Left cardiac atrium (tissue), 4 donors: ENCODE results near the gene RAD51B. TPM values are rescaled to one million over a fixed set of nuclear protein-coding genes. Genes with fewer than 3 reads are reported as not detected.

Source experiments
- ATAC-seq, 2 donors: fragments of 200-7000 bp; cut with Tn5 transposase; one replicate each; pipeline ENCODE4 v1.9.1; 2020; ENCODE audit warnings: mild to moderate bottlenecking in 2 of 2, moderate library complexity in 2 of 2
- DNase-seq: peaks from one replicate; pipeline ENCODE4 v3.0.0-alpha.2; 2020
- intact Hi-C, 2 donors: fragments of 100-400 bp; cut with DNase I; formaldehyde crosslinking; loops; one replicate each; pipeline versions ENCODE4 v1.14.1 to v1.15.1; 2022 to 2023
- total RNA-seq, 2 donors: library from RNA; stranded (reverse); fragmentation: NEBNext Ultra II Directional; extraction: Animal tissue kit (Norgen Biotek cat#: 25700); gene quantifications; one replicate each; pipeline ENCODE4 v1.2.1, GENCODE V29; 2021
- donor health status: DM: no; HTN: yes; CAD: no.
- donor health status: DM: no; HTN: yes; CAD: no; lungs with severe emphysema.
- donor health status: DM: yes; HTN: yes; CAD: no.
- donor health status: Dilated cardiomyopathy.

Gene RAD51B
- total RNA-seq, 2 donors from 2014 or later, result 4.4 to 6.6 TPM

- DNase-seq (no peak), ATAC-seq (no peak)
- intact Hi-C loops, result no loop called here
Measured at GRCh38 chr14:68530443-68530842, 710.9 kb downstream of the RAD51B start.

DNA sequence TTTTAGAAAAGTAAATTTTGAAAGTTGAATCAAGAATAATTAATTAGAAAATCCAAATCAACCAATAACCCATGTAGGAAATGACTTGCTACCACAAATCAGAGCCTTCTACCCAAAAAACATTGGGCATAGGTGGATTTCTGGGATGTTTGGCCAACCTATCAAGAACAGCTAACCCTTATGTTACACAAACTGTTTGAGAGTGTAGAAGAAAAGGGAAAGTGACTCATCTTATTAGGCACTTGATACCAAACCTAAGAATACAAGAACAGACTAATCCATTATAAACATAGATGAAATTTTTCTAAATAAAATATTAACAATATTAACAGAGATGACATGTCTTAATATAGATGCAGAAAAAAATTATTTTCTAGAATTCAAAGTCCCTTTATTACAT lies 712.9 kb downstream of the RAD51B start:
- intact Hi-C loops, result no loop called here
- DNase-seq (no peak), ATAC-seq (no peak)

GRCh38 chr14:68534276-68534675 lies 714.7 kb downstream of the RAD51B start:
- intact Hi-C loops, result no loop called here
- no peak for DNase-seq
- no peak for ATAC-seq

DNA sequence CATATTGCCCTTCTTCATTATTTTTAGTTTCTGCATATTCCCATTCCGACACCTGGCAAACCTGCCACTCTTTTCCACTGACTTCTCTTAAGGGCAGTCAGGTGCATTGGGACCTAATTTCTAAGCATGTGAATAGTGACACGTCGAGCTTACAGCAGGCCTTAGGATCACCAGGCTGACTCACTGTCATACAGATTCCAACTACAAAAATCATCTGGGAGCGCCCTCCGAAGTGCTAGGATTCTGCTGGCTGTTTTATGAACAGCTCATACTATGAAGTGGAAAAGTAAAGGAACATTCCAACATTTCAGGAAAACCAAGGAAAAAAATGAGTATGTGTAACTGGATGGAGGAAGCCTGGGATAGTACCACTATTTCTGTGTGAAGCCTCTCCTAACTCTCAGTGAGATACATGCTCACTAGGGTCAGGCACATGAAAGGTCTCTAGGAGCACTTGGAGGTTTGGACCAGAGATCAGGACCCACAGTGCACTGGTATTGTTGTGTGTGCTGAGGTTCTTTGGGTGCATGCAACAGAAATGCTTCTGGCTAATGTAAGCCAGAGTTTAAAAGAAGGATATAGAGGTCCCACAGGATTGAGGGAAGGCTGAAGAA lies 715.9 kb downstream of the RAD51B start:
- intact Hi-C loops, result no loop called here
- ATAC-seq (no peak), DNase-seq (no peak)

DNA sequence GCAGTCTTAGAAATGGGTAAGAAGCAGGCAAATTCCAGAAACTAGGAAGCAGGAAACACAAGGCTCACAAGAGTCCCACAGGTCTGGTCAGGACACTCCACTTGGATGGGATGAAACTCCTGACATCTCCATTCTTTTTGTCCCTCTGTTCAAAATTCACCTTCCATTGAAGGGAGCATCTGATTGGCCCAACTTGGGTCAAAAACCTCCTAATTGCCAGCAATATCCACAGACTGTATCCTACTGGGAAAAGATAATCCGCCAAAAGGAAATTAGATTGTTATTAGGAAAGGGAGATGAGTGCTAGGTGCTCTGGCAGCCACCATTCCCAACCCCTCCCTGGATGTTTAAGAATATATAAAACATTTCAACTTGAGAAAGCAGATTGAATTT lies 716.4 kb downstream of the RAD51B start:
- DNase-seq (no peak), ATAC-seq (no peak)
- intact Hi-C loops, result no loop called here

DNA sequence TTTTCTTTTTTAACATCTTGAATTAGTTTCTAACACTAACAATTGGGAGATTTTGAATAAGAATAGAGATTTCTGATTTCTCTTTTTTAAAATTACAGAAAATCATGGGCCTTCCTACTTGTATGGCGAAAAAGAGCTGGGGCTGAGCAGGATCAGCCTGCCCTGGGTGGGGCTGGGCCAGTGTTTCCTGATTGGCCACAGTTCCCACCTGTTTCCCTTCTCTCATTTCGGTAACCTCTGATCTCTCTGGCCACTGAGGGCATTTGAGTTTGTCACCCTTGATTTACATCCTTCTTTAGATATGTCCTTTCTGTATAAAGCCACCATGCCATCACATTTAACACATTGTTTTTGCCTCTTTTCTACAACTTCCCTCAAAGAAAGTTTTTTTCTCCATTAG lies 719.1 kb downstream of the RAD51B start:
- intact Hi-C loops, result no loop called here
- DNase-seq, result no peak
- no peak for ATAC-seq

DNA sequence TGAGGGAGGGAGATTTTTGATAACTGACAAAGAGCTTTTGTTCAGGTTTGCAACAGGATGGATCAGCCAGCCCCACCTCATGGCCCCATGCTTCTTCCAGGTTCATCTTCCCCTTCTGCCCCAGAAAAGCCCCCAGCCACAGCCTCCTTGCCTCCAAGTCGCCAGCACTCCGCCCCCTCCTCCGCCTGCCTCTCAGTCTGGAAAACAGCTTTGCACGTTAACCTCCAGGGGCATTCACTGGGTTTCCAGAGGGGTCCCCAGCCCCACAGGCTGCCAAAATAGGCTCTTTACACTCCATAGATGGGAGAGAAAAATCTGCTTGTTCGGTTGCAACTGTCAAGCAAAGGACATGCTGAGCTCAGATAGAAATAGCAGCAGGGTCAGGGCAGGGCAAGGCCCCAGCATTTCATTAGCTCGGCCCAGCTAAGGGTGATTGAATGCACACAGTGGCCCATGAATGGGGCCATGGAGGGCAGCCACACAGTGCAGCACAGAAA lies 719.7 kb downstream of the RAD51B start:
- intact Hi-C loops, result no loop called here
- peak; percentile 13 to 31 for ATAC-seq

DNA sequence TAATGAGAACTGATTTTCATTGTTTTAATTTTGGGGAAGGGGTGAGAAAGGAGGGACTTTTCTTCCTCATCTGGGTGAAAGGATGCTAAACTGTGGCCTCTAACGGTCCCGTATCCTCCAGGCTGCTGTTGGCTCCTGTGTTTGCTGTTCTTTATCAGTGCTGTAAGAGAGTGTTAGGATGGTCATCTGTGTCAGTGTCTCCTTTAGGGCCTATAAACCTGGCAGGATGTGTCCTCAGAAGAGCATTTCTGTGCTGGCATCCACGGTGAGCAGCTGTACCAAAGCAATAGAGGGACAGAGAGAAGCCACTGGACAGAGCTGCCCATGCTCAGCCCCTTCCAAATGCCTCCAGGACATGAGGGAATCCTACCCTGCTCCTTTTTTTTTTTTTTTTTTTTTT lies 720.2 kb downstream of the RAD51B start:
- ATAC-seq, result peak in 1 of 2 donors; percentile 10
- intact Hi-C loops, result loop anchor here in 1 of 2 donors (10.0 kb wide), 1 partner anchor 275 kb away; no protein-coding TSS in a partner anchor

More for the DNA sequence above, 719.7 kb downstream of the RAD51B start:
- DNase-seq, result no peak

GRCh38 chr14:68541178-68541896 lies 721.8 kb downstream of the RAD51B start:
- ATAC-seq, result no peak
- DNase-seq, result no peak
- intact Hi-C loops, result loop anchor here in 1 of 2 donors (10.0 kb wide), 1 partner anchor 273 kb away; no protein-coding TSS in a partner anchor

More for the DNA sequence above, 720.2 kb downstream of the RAD51B start:
- DNase-seq, result no peak

DNA sequence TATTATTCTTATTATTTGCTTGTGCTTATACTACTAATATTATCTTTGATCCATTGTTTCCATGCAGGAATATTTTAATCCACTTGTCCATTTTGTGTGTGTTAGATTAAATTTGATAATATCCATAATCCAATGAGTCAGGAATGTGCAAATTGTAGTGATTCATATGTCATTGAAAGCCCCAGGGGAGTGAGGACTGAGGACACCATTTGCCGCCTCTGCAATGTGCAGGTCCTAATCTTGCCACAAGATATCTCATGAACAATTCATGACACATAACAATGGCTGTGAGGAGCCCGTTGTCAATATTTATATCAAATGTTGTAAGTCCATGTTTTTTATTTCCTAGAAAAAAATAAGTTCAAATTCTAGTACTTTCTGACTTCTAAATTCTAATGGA lies 722.8 kb downstream of the RAD51B start:
- intact Hi-C loops, result loop anchor here in 1 of 2 donors (10.0 kb wide), 1 partner anchor 272 kb away; no protein-coding TSS in a partner anchor
- DNase-seq (no peak), ATAC-seq (no peak)

DNA sequence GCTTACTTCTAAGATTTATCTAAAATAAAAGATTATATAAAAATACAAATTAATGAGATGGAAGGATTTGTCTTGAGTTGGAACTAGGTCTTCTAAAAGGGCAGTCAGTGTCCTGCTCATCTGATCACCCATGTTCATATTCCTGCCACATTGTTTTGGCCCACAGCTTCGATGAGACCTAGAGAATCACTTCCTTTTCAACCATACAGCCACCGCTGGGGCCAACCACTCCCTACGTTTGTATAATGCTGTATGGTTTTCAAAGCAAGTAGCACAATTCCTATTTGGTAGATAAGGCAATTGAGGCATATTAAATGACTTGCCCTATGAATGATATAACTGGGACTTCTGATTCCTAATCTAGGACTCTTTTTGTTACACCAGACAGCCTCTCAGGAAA lies 723.9 kb downstream of the RAD51B start:
- intact Hi-C loops, result loop anchor here in 1 of 2 donors (10.0 kb wide), 1 partner anchor 271 kb away; no protein-coding TSS in a partner anchor
- no peak for DNase-seq
- no peak for ATAC-seq

- peak; percentile 79 for DNase-seq
- peak; percentile 75 to 79 for ATAC-seq
- intact Hi-C loops, result loop anchor here in 1 of 2 donors (10.0 kb wide), 1 partner anchor 271 kb away; no protein-coding TSS in a partner anchor
Measured at GRCh38 chr14:68544081-68544892, 724.7 kb downstream of the RAD51B start.

GRCh38 chr14:68546839-68547238 lies 727.3 kb downstream of the RAD51B start:
- intact Hi-C loops, result loop anchor here in 1 of 2 donors (10.0 kb wide), 1 partner anchor 268 kb away; no protein-coding TSS in a partner anchor
- ATAC-seq, result peak in 1 of 2 donors; percentile 39
- DNase-seq, result no peak

GRCh38 chr14:68547305-68548193 lies 728.0 kb downstream of the RAD51B start:
- intact Hi-C loops, result loop anchor here (2.0 to 10.0 kb wide), 3 partner anchors 243 to 299 kb away; no protein-coding TSS in a partner anchor
- ATAC-seq (peak; percentile 36 to 69), DNase-seq (peak; percentile 75)

DNA sequence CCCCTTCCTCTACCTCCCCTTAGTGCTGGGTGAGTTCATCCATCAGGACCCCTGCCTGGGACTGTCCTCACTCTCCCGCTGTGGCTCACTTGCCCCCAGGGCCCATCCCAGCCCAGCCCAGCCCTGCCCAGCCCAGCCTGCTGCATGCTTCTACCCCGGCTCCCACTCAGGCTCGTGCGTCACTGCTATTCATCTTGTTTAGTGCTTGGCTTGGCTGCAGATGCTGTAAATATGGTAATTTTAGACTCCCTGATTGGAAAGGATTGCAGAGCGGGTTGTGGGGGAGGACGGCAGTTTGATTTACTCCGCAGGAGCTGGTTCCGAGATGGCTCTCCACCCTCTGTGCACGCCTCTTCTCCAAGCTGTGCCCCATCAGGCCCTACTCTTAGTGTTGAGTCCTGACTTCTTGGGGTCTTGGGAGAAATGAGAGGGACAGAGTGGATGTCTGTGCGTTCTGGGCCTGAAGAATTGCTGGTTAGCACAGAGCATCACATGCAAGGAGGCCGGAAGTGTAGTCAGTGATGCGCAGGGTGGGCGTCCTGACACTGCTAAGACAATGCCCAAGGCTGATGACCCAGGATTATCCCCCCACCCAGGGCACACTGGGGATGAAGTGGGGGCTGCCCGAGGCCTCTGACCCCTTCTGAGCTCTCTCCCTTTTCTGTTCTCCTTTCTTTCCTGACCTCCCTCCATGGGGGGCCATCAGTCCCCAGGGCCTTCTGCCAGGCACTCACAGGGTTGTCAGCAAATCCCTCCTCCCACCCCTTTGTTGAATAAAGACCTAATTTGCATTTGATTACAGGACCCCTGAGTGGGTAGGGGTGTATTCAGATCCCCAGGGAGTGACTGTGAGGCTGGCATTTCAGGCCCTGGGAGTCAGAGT lies 728.9 kb downstream of the RAD51B start:
- DNase-seq (peak; percentile 93), ATAC-seq (peak; percentile 89 to 90)
- intact Hi-C loops, result loop anchor here (2.0 to 10.0 kb wide), 3 partner anchors 242 to 300 kb away; no protein-coding TSS in a partner anchor

DNA sequence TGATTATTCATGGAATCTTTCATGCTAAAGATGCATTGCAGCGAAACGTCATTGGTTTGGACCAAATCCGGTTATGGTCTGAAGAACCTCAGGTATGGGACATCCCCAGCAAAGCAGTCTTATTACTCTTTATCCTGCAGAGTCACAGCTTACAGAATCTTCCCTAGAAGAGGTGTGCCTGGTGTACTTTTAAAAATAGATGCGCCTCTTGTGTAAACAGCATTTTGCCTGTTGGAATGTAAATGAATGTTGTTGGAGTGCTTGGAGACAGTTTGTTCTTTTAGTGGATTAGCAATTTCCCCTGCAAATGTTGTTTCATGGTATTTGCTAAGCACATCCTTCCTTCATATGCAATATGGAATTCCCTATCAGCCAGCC lies 730.7 kb downstream of the RAD51B start:
- DNase-seq (no peak), ATAC-seq (no peak)
- intact Hi-C loops, result loop anchor here in 1 of 2 donors (5.0 kb wide), 1 partner anchor 77 kb away; no protein-coding TSS in a partner anchor

- no peak for ATAC-seq
- DNase-seq, result no peak
- intact Hi-C loops, result loop anchor here in 1 of 2 donors (5.0 kb wide), 1 partner anchor 76 kb away; no protein-coding TSS in a partner anchor
Measured at GRCh38 chr14:68551045-68551683, 731.6 kb downstream of the RAD51B start.
